Skeletal muscle cell (primary cell): ENCODE results near the gene GPX7.

Experiments used
- DNase-seq: peaks from one replicate; pipeline ENCODE4 v3.0.0-alpha.2; 2010; ENCODE audit warnings: low read depth
- H3K4me3 ChIP-seq: 2 replicates; pipeline ENCODE4 v1.5.1; 2011; ENCODE audit warnings: low read depth, mild to moderate bottlenecking, control low read depth, low read length, moderate library complexity

The GPX7 gene

DNA sequence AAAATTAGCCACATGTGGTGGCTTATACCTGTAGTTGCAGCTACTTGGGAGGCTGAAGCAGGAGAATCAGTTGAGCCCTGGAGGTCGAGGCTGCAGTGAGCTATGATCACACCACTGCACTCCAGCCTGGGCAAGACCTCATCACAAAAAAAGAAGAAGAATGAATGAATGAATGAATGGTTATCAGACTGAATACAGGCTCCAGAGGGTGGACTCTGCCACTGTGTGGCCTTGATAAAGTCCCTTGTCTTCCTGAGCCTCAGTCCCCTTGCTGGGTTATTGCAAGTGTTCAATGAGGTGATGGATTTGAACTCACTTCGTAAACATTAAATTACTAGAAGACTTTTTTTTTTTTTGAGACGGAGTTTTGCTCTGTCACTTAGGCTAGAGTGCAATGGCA is 55.5 kb downstream of the GPX7 start:
- no peak overlapping the region for H3K4me3 ChIP-seq
- no peak for DNase-seq
